Ovary (tissue), 3 donors: ENCODE measurements around the gene TMEFF1.

Source experiments
- EP300 ChIP-seq: sonication (generic); formaldehyde crosslinking; IDR thresholded peaks from one replicate; pipeline ENCODE4 v1.6.1; 2017; ENCODE audit warnings: antibody characterized with exemption
- POLR2A ChIP-seq: fragments of 450-650 bp; IDR thresholded peaks from one replicate; pipeline ENCODE4 v1.6.1; 2017; ENCODE audit warnings: antibody characterized with exemption, mild to moderate bottlenecking, moderate library complexity
- TF ChIP-seq, protein P1 (sequence below), 3 donors: fragments of 450-650 bp in 2 of 3; fragments of 200-600 bp in 1 of 3; IDR thresholded peaks; one replicate each; pipeline versions ENCODE4 v1.5.1 to v1.8.0; 2016 to 2022; ENCODE audit warnings: antibody characterized with exemption in 3 of 3, mild to moderate bottlenecking in 1 of 3
- donor health status: DM: no; HTN: no; CAD: no.

DNA sequence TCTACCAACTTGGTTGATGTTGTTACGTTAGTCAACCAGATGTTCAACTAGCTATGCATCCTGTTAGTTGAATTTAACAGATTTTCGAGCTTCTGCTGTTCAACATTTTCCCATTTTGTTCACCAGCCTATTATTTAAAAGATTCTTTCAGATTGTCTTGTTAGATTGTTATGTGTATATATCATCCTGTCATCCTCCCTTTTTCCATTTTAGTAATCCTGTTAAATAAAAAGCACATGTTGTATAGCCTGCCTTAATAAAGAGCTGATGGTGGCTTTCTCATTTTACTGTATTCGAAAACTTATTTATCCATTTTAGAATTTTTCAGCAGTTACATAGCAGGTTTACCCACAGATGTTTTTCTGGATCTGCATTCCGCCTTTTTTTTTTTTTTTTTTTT, 4.3 kb downstream of the TMEFF1 start:
- TF ChIP-seq, protein P1, sequence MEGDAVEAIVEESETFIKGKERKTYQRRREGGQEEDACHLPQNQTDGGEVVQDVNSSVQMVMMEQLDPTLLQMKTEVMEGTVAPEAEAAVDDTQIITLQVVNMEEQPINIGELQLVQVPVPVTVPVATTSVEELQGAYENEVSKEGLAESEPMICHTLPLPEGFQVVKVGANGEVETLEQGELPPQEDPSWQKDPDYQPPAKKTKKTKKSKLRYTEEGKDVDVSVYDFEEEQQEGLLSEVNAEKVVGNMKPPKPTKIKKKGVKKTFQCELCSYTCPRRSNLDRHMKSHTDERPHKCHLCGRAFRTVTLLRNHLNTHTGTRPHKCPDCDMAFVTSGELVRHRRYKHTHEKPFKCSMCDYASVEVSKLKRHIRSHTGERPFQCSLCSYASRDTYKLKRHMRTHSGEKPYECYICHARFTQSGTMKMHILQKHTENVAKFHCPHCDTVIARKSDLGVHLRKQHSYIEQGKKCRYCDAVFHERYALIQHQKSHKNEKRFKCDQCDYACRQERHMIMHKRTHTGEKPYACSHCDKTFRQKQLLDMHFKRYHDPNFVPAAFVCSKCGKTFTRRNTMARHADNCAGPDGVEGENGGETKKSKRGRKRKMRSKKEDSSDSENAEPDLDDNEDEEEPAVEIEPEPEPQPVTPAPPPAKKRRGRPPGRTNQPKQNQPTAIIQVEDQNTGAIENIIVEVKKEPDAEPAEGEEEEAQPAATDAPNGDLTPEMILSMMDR (IDR thresholded peaks at IDR 0.05): no peak
- TF ChIP-seq POLR2A (no peak), EP300 (no peak)
